ENCODE data around the gene KCNH1.

DNA sequence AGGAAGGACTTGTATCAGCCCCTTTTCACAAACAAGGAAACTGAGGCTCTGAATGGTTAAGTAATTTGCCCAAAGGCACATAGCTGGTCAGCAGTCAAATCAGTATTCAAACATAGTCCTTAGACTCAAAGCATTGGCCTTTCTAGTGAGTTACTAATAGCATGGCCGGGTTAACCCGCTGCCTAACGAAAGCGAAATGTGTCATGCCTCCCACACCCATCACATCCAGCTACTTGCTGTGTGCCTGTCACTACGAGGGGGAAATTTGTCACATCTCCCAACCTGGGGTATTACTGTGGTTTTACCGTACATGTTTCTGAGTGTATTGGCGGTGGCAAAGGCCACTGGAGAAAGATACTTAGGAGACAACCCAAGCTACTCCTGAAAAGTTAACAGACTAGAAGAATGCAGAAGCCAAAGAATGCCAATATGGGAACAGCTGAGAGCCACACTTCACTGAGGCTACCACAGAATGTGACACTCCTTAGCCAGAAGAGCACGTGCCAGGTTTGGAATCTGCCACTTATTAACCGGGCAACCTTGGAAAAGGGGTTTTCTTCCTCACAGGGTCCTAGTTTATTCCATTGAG is 363.5 kb downstream of the KCNH1 start:
- TF ChIP-seq, protein P1, sequence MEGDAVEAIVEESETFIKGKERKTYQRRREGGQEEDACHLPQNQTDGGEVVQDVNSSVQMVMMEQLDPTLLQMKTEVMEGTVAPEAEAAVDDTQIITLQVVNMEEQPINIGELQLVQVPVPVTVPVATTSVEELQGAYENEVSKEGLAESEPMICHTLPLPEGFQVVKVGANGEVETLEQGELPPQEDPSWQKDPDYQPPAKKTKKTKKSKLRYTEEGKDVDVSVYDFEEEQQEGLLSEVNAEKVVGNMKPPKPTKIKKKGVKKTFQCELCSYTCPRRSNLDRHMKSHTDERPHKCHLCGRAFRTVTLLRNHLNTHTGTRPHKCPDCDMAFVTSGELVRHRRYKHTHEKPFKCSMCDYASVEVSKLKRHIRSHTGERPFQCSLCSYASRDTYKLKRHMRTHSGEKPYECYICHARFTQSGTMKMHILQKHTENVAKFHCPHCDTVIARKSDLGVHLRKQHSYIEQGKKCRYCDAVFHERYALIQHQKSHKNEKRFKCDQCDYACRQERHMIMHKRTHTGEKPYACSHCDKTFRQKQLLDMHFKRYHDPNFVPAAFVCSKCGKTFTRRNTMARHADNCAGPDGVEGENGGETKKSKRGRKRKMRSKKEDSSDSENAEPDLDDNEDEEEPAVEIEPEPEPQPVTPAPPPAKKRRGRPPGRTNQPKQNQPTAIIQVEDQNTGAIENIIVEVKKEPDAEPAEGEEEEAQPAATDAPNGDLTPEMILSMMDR (IDR thresholded peaks at IDR 0.05; ENCODE audit: insufficient read depth, low read depth, low read length) = no peak
- TF ChIP-seq EZH2 (IDR thresholded peaks at IDR 0.05; ENCODE audit: insufficient read depth, low read length) = no peak

Measured in astrocyte (in vitro differentiated cells and primary cell).